PC-9 (cell line): ENCODE results near the gene CDH15. TPM values are rescaled to one million over a fixed set of nuclear protein-coding genes. Genes with fewer than 3 reads are reported as not detected.
"Not testable (repeated sequence)": the region's sequence is repeated elsewhere in the genome, so short reads cannot be mapped to it uniquely, and the experiment has no call there.

Source experiments
- BruUV-seq: library from RNA; stranded (reverse); fragments of 400-500 nt; replicated peaks from 2 replicates; lab custom pipeline; 2021; lab: Mats Ljungman, UMichigan
- CTCF ChIA-PET: fragments of 300-600 bp; sonication (Branson Sonifier 250); formaldehyde crosslinking; loops from one replicate; lab custom pipeline; 2022; ENCODE audit warnings: antibody characterized with exemption; lab: Charles Lee
- POLR2A ChIA-PET: fragments of 300-600 bp; sonication (Branson Sonifier 250); formaldehyde crosslinking; loops from one replicate; lab custom pipeline; 2022; ENCODE audit warnings: antibody characterized with exemption; ENCODE audit not compliant: unreplicated experiment; lab: Charles Lee
- DNase-seq, 2 experiments: peaks; one replicate each; pipeline versions ENCODE4 v3.0.0 to v3.0.0-alpha.2; 2015 to 2022; ENCODE audit warnings: mixed read lengths in 1 of 2
- H2AFZ ChIP-seq: fragments of 200-600 bp; sonication (generic); 2 replicates; pipeline ENCODE4 v1.8.1; 2017; ENCODE audit warnings: antibody characterized with exemption
- H3F3A ChIP-seq: fragments of 200-600 bp; sonication (generic); 2 replicates; pipeline ENCODE4 v1.8.1; 2017; ENCODE audit warnings: antibody characterized with exemption, mild to moderate bottlenecking, low read depth; ENCODE audit not compliant: insufficient read depth
- H3K27ac ChIP-seq: fragments of 200-600 bp; sonication (generic); 2 replicates; pipeline ENCODE4 v1.6.1; 2016; ENCODE audit warnings: mixed run types
- H3K27me3 ChIP-seq: fragments of 200-600 bp; sonication (generic); 2 replicates; pipeline ENCODE4 v1.6.1; 2016; ENCODE audit warnings: low read depth, mixed run types; ENCODE audit not compliant: insufficient read depth
- H3K36me3 ChIP-seq: fragments of 200-600 bp; sonication (generic); 2 replicates; pipeline ENCODE4 v1.6.1; 2016; ENCODE audit warnings: low read depth, mixed run types
- H3K4me1 ChIP-seq: fragments of 200-600 bp; sonication (generic); replicated peaks from 2 replicates; pipeline ENCODE4 v1.6.1; 2016; ENCODE audit warnings: mixed run types; ENCODE audit not compliant: insufficient read depth
- H3K4me2 ChIP-seq: fragments of 200-600 bp; sonication (generic); 2 replicates; pipeline ENCODE4 v1.6.1; 2017; ENCODE audit warnings: mixed run types
- H3K4me3 ChIP-seq: fragments of 200-600 bp; sonication (generic); 2 replicates; pipeline ENCODE4 v1.6.1; 2016; ENCODE audit warnings: mixed run types
- H3K79me2 ChIP-seq: fragments of 200-600 bp; sonication (generic); 2 replicates; pipeline ENCODE4 v1.6.1; 2017; ENCODE audit warnings: low read depth, mixed run types
- H3K9me2 ChIP-seq: fragments of 200-600 bp; sonication (generic); 2 replicates; pipeline ENCODE4 v1.8.1; 2017; ENCODE audit warnings: mild to moderate bottlenecking; ENCODE audit not compliant: insufficient read depth
- H3K9me3 ChIP-seq: fragments of 200-600 bp; sonication (generic); 2 replicates; pipeline ENCODE4 v1.8.1; 2016; ENCODE audit warnings: low read depth; ENCODE audit not compliant: insufficient read depth
- H4K20me1 ChIP-seq: fragments of 200-600 bp; sonication (generic); 2 replicates; pipeline ENCODE4 v1.8.1; 2017; ENCODE audit not compliant: insufficient read depth
- CTCF ChIP-seq: fragments of 200-600 bp; sonication (generic); conservative IDR thresholded peaks from 2 replicates; pipeline ENCODE4 v1.6.1; 2017; ENCODE audit warnings: mixed run types, antibody characterized with exemption, mild to moderate bottlenecking, moderate library complexity
- EZH2 ChIP-seq: fragments of 200-600 bp; sonication (generic); IDR thresholded peaks from 2 replicates; pipeline ENCODE4 v1.8.0; 2017; ENCODE audit warnings: antibody characterized with exemption, low read depth
- intact Hi-C: fragments of 100-400 bp; cut with micrococcal nuclease; formaldehyde crosslinking; loops from one replicate; pipeline ENCODE4 v1.10.0; 2022; ENCODE audit not compliant: unreplicated experiment
- total RNA-seq: library from RNA; stranded (reverse); gene quantifications from 2 replicates; pipeline ENCODE4 v1.2.3, GENCODE V29; 2021

CDH15 gene
- total RNA-seq, 1 experiment from 2014 or later: not detected

DNA sequence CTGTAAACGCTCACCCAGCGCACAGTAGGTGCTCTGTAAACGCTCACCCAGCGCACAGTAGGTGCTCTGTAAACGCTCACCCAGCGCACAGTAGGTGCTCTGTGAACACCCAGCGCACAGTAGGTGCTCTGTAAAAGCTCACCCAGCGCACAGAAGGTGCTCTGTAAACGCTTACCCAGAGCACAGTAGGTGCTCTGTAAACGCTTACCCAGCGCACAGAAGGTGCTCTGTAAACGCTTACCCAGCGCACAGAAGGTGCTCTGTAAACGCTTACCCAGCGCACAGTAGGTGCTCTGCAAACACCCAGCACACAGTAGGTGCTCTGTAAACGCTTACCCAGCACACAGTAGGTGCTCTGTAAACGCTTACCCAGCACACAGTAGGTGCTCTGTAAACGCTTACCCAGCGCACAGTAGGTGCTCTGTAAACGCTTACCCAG lies 15.1 kb downstream of the CDH15 start:
- H3K79me2 ChIP-seq, H3K27ac ChIP-seq, DNase-seq, H3K4me2 ChIP-seq, H3K27me3 ChIP-seq, H3K4me1 ChIP-seq, H3K9me3 ChIP-seq, H2AFZ ChIP-seq, H3K36me3 ChIP-seq, intact Hi-C loops, CTCF ChIA-PET, BruUV-seq, H3K9me2 ChIP-seq, H4K20me1 ChIP-seq, H3K4me3 ChIP-seq, POLR2A ChIA-PET: not testable (repeated sequence)
- H3F3A ChIP-seq: peaks cover 20% of the 10 kb centered on the region; the same call in 1 of the 2 replicates

DNA sequence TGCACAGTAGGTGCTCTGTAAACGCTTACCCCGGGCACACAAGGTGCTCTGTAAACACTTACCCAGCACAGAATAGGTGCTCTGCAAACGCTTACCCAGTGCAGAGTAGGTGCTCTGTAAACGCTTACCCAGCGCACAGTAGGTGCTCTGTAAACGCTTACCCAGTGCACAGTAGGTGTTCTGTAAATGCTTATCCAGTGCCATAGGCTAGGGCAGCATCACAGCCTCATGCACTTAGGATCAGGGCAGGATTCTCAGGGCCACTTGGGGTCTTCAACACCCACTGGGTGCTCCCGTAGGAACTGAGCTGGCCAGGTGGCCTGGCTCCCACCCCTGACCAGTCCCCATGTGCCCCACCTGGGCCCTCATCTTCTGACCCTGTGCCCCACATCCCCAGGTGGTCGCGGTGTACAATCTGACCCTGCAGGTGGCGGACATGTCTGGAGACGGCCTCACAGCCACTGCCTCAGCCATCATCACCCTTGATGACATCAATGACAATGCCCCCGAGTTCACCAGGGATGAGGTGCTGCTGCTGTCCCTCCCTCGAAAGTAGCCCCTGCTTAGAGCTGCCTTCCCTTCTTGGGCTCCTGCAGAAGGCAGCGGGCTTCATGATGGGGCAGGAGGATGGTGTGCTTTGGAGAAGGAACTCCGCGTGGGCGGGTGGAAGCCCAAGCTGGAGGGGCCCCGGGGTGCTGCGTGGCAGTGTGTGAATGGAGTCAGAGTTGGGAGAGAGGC lies 15.7 kb downstream of the CDH15 start:
- Histone ChIP-seq H3K4me2 (no peak overlapping the region), H3K36me3 (no peaks in the 10 kb centered on the region), H3K27ac (no peak overlapping the region), H3K27me3 (peaks cover 7% of the 10 kb centered on the region; the same call in 1 of the 2 replicates), H3K79me2 (no peaks in the 10 kb centered on the region), H4K20me1 (no peaks in the 10 kb centered on the region), H3K4me3 (no peak overlapping the region), H3K9me2 (no peaks in the 10 kb centered on the region), H2AFZ (no peak overlapping the region), H3K9me3 (no peaks in the 10 kb centered on the region), H3K4me1 (no peaks in the 10 kb centered on the region), H3F3A (peaks cover 20% of the 10 kb centered on the region; the same call in 1 of the 2 replicates)
- TF ChIP-seq EZH2: no peak
- TF ChIP-seq CTCF: no peak
- DNase-seq: peak in 1 of 2 experiments; percentile 50
- ChIA-PET CTCF (no interaction called here), POLR2A (no interaction called here)
- BruUV-seq: no TSS peak
- intact Hi-C loops: no loop called here

GRCh38 chr16:89187770-89188392 lies 16.3 kb downstream of the CDH15 start:
- Histone ChIP-seq H3K27me3 (peaks cover 7% of the 10 kb centered on the region; the same call in 1 of the 2 replicates), H3F3A (peaks cover 20% of the 10 kb centered on the region; the same call in 1 of the 2 replicates), H3K4me3 (no peak overlapping the region), H3K4me2 (no peak overlapping the region), H3K9me3 (no peaks in the 10 kb centered on the region), H3K4me1 (no peaks in the 10 kb centered on the region), H2AFZ (no peak overlapping the region), H3K36me3 (no peaks in the 10 kb centered on the region), H3K27ac (no peak overlapping the region), H3K9me2 (no peaks in the 10 kb centered on the region), H3K79me2 (no peaks in the 10 kb centered on the region), H4K20me1 (no peaks in the 10 kb centered on the region)
- no peak for DNase-seq
- no TSS peak for BruUV-seq
- ChIA-PET POLR2A (no interaction called here), CTCF (no interaction called here)
- intact Hi-C loops: no loop called here
- TF ChIP-seq EZH2: no peak
- no peak for TF ChIP-seq CTCF

- H2AFZ ChIP-seq, H3K4me2 ChIP-seq, H4K20me1 ChIP-seq, H3K9me2 ChIP-seq, BruUV-seq, H3K27ac ChIP-seq, H3K4me1 ChIP-seq, H3K27me3 ChIP-seq, CTCF ChIA-PET, H3K36me3 ChIP-seq, H3K9me3 ChIP-seq, H3K4me3 ChIP-seq, intact Hi-C loops, DNase-seq, H3K79me2 ChIP-seq, POLR2A ChIA-PET: not testable (repeated sequence)
- H3F3A ChIP-seq: peaks cover 20% of the 10 kb centered on the region; the same call in 1 of the 2 replicates
Measured at GRCh38 chr16:89188471-89189357, 17.2 kb downstream of the CDH15 start.
